NB4 (cell line): ENCODE measurements around the gene TMEM53.

Source experiments
- MYC ChIP-seq: IDR thresholded peaks from 2 replicates; pipeline ENCODE4 v1.6.1; 2011; ENCODE audit warnings: low read depth, low read length
- POLR2A ChIP-seq: IDR thresholded peaks from 2 replicates; pipeline ENCODE4 v1.6.1; 2011; ENCODE audit warnings: mild to moderate bottlenecking; ENCODE audit not compliant: insufficient read length; ENCODE audit errors: extremely low read depth
- TF ChIP-seq, protein P1 (sequence below): IDR thresholded peaks from one replicate; pipeline ENCODE4 v1.5.1; 2012; ENCODE audit warnings: low read depth, low read length
- TF ChIP-seq, protein P2 (sequence below): IDR thresholded peaks from 2 replicates; pipeline ENCODE4 v1.6.1; 2011; ENCODE audit warnings: low read depth, low read length

DNA sequence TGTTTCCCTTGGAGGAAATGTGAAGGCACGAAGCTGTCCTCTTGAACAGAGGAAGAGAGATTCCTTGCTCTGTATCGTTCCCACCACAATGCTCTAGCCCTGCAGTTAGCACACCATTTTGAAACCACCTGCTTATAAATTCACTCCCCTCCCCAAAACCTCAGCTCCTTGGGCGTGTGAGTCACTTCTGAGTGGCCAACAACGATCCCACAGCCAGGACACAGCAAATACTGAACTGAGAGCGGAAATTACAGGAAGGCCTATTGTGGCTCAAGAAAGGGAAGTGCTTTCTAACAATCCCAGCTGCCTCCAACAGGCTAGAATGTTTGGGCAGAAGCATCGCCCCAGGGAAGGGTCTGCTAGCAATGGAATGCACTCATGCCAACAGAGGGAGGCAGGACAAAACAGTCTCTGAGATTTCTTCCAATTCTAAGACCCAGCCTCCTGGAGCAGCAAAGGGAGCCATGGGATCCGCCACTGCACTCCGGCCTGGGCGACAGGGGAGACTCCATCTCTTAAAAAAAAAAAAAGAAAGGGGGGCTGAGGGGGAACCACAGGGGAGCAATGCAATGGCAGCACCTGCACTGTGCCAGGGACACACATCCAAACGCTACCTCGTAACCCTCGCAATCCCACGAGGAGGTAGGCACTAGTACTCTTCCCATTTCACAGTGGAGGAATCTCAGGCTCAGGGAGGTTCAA lies 1.9 kb downstream of the TMEM53 start:
- TF ChIP-seq, protein P1, sequence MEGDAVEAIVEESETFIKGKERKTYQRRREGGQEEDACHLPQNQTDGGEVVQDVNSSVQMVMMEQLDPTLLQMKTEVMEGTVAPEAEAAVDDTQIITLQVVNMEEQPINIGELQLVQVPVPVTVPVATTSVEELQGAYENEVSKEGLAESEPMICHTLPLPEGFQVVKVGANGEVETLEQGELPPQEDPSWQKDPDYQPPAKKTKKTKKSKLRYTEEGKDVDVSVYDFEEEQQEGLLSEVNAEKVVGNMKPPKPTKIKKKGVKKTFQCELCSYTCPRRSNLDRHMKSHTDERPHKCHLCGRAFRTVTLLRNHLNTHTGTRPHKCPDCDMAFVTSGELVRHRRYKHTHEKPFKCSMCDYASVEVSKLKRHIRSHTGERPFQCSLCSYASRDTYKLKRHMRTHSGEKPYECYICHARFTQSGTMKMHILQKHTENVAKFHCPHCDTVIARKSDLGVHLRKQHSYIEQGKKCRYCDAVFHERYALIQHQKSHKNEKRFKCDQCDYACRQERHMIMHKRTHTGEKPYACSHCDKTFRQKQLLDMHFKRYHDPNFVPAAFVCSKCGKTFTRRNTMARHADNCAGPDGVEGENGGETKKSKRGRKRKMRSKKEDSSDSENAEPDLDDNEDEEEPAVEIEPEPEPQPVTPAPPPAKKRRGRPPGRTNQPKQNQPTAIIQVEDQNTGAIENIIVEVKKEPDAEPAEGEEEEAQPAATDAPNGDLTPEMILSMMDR = no peak
- TF ChIP-seq, protein P2, sequence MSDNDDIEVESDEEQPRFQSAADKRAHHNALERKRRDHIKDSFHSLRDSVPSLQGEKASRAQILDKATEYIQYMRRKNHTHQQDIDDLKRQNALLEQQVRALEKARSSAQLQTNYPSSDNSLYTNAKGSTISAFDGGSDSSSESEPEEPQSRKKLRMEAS = peak; percentile 64
- TF ChIP-seq POLR2A (peak; percentile 32), MYC (peak; percentile 45)
